Measurements from ENCODE around the gene SLIT1.

SLIT1 gene

GRCh38 chr10:97192952-97193435, 7.2 kb upstream of the SLIT1 start:
- Histone ChIP-seq H3F3A (ENCODE audit: insufficient read depth) (peaks cover 6% of the 10 kb centered on the region; the same call in 1 of the 2 replicates), H3K79me2 (ENCODE audit: insufficient read depth, low read length) (no peaks in the 10 kb centered on the region), H3K9ac (ENCODE audit: low read length) (no peak overlapping the region), H2AFZ (ENCODE audit: low read depth, low read length, severe bottlenecking) (no peak overlapping the region), H3K36me3 (ENCODE audit: low read length) (no peaks in the 10 kb centered on the region), H3K9me3 (ENCODE audit: insufficient read depth, low read length) (no peaks in the 10 kb centered on the region), H3K27me3 (ENCODE audit: low read length) (no peaks in the 10 kb centered on the region), H3K9me2 (replicated peaks; ENCODE audit: insufficient read depth, low read length) (no peaks in the 10 kb centered on the region), H4K20me1 (ENCODE audit: low read depth, low read length) (no peaks in the 10 kb centered on the region), H3K4me2 (ENCODE audit: low read depth, low read length, poor library complexity, severe bottlenecking) (no peak overlapping the region), H3K4me3 (ENCODE audit: insufficient read depth, low read length, poor library complexity, severe bottlenecking) (no peak overlapping the region), H3K27ac (ENCODE audit: low read depth, low read length) (no peak overlapping the region)
- TF ChIP-seq CTCF (IDR thresholded peaks at IDR 0.05; ENCODE audit: insufficient read depth, low read length, poor library complexity, severe bottlenecking) = no peak
- TF ChIP-seq EZH2phosphoT487 (conservative IDR thresholded peaks at IDR 0.05; ENCODE audit: low read length) = no peak

- no peak for TF ChIP-seq EZH2phosphoT487 (conservative IDR thresholded peaks at IDR 0.05; ENCODE audit: low read length)
- TF ChIP-seq CTCF (IDR thresholded peaks at IDR 0.05; ENCODE audit: insufficient read depth, low read length, poor library complexity, severe bottlenecking) = no peak
- H3K27ac ChIP-seq (ENCODE audit: low read depth, low read length) = no peak overlapping the region
- no peaks in the 10 kb centered on the region for H3K9me3 ChIP-seq (ENCODE audit: insufficient read depth, low read length)
Observed at GRCh38 chr10:97190450-97190849, 4.7 kb upstream of the SLIT1 start.

GRCh38 chr10:97188261-97188711, 2.5 kb upstream of the SLIT1 start:
- no peaks in the 10 kb centered on the region for H3K27me3 ChIP-seq (ENCODE audit: low read length)
- H3K4me3 ChIP-seq (ENCODE audit: insufficient read depth, low read length, poor library complexity, severe bottlenecking) = no peak overlapping the region

More at GRCh38 chr10:97190450-97190849, 4.7 kb upstream of the SLIT1 start:
- Histone ChIP-seq H3K4me2 (ENCODE audit: low read depth, low read length, poor library complexity, severe bottlenecking) (no peak overlapping the region), H4K20me1 (ENCODE audit: low read depth, low read length) (no peaks in the 10 kb centered on the region), H3K9me2 (replicated peaks; ENCODE audit: insufficient read depth, low read length) (no peaks in the 10 kb centered on the region), H3F3A (ENCODE audit: insufficient read depth) (no peaks in the 10 kb centered on the region), H3K27me3 (ENCODE audit: low read length) (no peaks in the 10 kb centered on the region), H3K36me3 (ENCODE audit: low read length) (no peaks in the 10 kb centered on the region), H3K4me3 (ENCODE audit: insufficient read depth, low read length, poor library complexity, severe bottlenecking) (no peak overlapping the region), H2AFZ (ENCODE audit: low read depth, low read length, severe bottlenecking) (no peak overlapping the region), H3K9ac (ENCODE audit: low read length) (no peak overlapping the region), H3K79me2 (ENCODE audit: insufficient read depth, low read length) (no peaks in the 10 kb centered on the region)

More at GRCh38 chr10:97188261-97188711, 2.5 kb upstream of the SLIT1 start:
- Histone ChIP-seq H3K9me3 (ENCODE audit: insufficient read depth, low read length) (no peaks in the 10 kb centered on the region), H3K4me2 (ENCODE audit: low read depth, low read length, poor library complexity, severe bottlenecking) (no peak overlapping the region), H3F3A (ENCODE audit: insufficient read depth) (no peaks in the 10 kb centered on the region), H2AFZ (ENCODE audit: low read depth, low read length, severe bottlenecking) (no peak overlapping the region), H4K20me1 (ENCODE audit: low read depth, low read length) (no peaks in the 10 kb centered on the region), H3K27ac (ENCODE audit: low read depth, low read length) (no peak overlapping the region), H3K79me2 (ENCODE audit: insufficient read depth, low read length) (no peaks in the 10 kb centered on the region), H3K36me3 (ENCODE audit: low read length) (no peaks in the 10 kb centered on the region), H3K9me2 (replicated peaks; ENCODE audit: insufficient read depth, low read length) (no peaks in the 10 kb centered on the region), H3K9ac (ENCODE audit: low read length) (no peak overlapping the region)
- no peak for TF ChIP-seq EZH2phosphoT487 (conservative IDR thresholded peaks at IDR 0.05; ENCODE audit: low read length)
- TF ChIP-seq CTCF (IDR thresholded peaks at IDR 0.05; ENCODE audit: insufficient read depth, low read length, poor library complexity, severe bottlenecking) = no peak

Data from SU-DHL-6 (cell line).